GM12878 (cell line): ENCODE results near the gene NTMT2. TPM values are rescaled to one million over a fixed set of nuclear protein-coding genes. Genes with fewer than 3 reads are reported as not detected.

Experiments used
- ATAC-seq: fragments of 200-7000 bp; cut with Tn5 transposase; 3 replicates; pipeline ENCODE4 v1.9.1; 2020; ENCODE audit warnings: mild to moderate bottlenecking, moderate library complexity
- BruUV-seq: library from RNA; stranded (reverse); fragments of 400-500 nt; replicated peaks from 2 replicates; lab custom pipeline; 2021; lab: Mats Ljungman, UMichigan
- CTCF ChIA-PET: fragments of 300-600 bp; sonication (Branson Sonifier 250); formaldehyde crosslinking; extraction: SDS; loops from one replicate; lab custom pipeline; 2021; ENCODE audit warnings: inconsistent platforms; lab: Yijun Ruan, JAX
- POLR2A ChIA-PET: fragments of 350-600 bp; formaldehyde crosslinking; extraction: SDS; loops from one replicate; lab custom pipeline; 2021; ENCODE audit warnings: inconsistent platforms; lab: Charles Lee
- RAD21 ChIA-PET: fragments of 300-600 bp; sonication (Branson Sonifier 250); formaldehyde crosslinking; loops from one replicate; lab custom pipeline; 2023; ENCODE audit warnings: antibody characterized with exemption; ENCODE audit not compliant: unreplicated experiment; lab: Charles Lee
- SMC1A ChIA-PET: fragments of 300-600 bp; sonication (Branson Sonifier 250); formaldehyde crosslinking; loops from one replicate; lab custom pipeline; 2023; ENCODE audit not compliant: unreplicated experiment, uncharacterized antibody; lab: Charles Lee
- DNase-seq: peaks from one replicate; pipeline ENCODE4 v3.0.0-alpha.2; 2011; ENCODE audit warnings: low read depth, low spot score
- FAIRE-seq: peaks from 3 replicates; lab custom pipeline; 2011; peaks lifted over from hg19 to GRCh38; lab: Jason Lieb, UNC
- H2AFZ ChIP-seq: 2 replicates; pipeline ENCODE4 v1.6.0; 2011; ENCODE audit warnings: low read depth, low read length, control low read depth; ENCODE audit not compliant: control insufficient read depth
- H3K27ac ChIP-seq: 2 replicates; pipeline ENCODE4 v1.5.1; 2011; ENCODE audit warnings: control low read depth; ENCODE audit not compliant: control insufficient read depth, insufficient read depth
- H3K27me3 ChIP-seq, 2 experiments: replicated peaks in 1 of 2; 2 replicates each; pipeline versions ENCODE4 v1.6.0 to v1.6.1; 2011; ENCODE audit warnings: low read length in 1 of 2; ENCODE audit not compliant: control insufficient read depth in 2 of 2, insufficient read depth in 2 of 2
- H3K36me3 ChIP-seq, 2 experiments: 2 replicates each; pipeline ENCODE4 v1.5.1; 2011; ENCODE audit warnings: low read length in 1 of 2; ENCODE audit not compliant: control insufficient read depth in 2 of 2, insufficient read depth in 2 of 2
- H3K4me1 ChIP-seq: 2 replicates; pipeline ENCODE4 v1.6.1; 2011; ENCODE audit warnings: mild to moderate bottlenecking, low read length, moderate library complexity, mixed read lengths; ENCODE audit not compliant: control insufficient read depth, insufficient read depth
- H3K4me2 ChIP-seq: 2 replicates; pipeline ENCODE4 v1.6.0; 2011; ENCODE audit warnings: control low read depth; ENCODE audit not compliant: control insufficient read depth, insufficient read depth
- H3K4me3 ChIP-seq: fragments of 200-600 bp; sonication (generic); 2 replicates; pipeline ENCODE4 v1.5.1; 2016
- H3K79me2 ChIP-seq: 2 replicates; pipeline ENCODE4 v1.6.0; 2011; ENCODE audit warnings: low read length; ENCODE audit not compliant: control insufficient read depth, insufficient read depth
- H3K9ac ChIP-seq: 2 replicates; pipeline ENCODE4 v1.8.0; 2011; ENCODE audit warnings: low read length, control low read depth, mixed read lengths; ENCODE audit not compliant: control insufficient read depth, insufficient read depth
- H3K9me3 ChIP-seq: replicated peaks from 3 replicates; pipeline ENCODE4 v1.5.1; 2011; ENCODE audit warnings: mild to moderate bottlenecking, low read length; ENCODE audit not compliant: control insufficient read depth, insufficient read depth
- H4K20me1 ChIP-seq: 2 replicates; pipeline ENCODE4 v1.6.0; 2011; ENCODE audit not compliant: control insufficient read depth, insufficient read depth
- BHLHE40 ChIP-seq, 2 experiments: fragments of 450-650 bp in 1 of 2; IDR thresholded peaks; 2 replicates each; pipeline ENCODE4 v1.6.1; 2011 to 2017; ENCODE audit warnings: low read depth in 2 of 2, borderline replicate concordance in 1 of 2, improper control_type of control experiment in 1 of 2, low read length in 1 of 2, mild to moderate bottlenecking in 1 of 2
- CHD1 ChIP-seq: IDR thresholded peaks from 2 replicates; pipeline ENCODE4 v1.6.1; 2012; ENCODE audit warnings: low read depth, low read length, improper control_type of control experiment
- CHD2 ChIP-seq: IDR thresholded peaks from 2 replicates; pipeline ENCODE4 v1.6.1; 2011; ENCODE audit warnings: low read depth, low read length, improper control_type of control experiment, borderline replicate concordance
- DPF2 ChIP-seq: fragments of 450-650 bp; IDR thresholded peaks from 2 replicates; pipeline ENCODE4 v1.6.1; 2017; ENCODE audit warnings: mild to moderate bottlenecking
- E2F8 ChIP-seq: fragments of 450-650 bp; IDR thresholded peaks from 2 replicates; pipeline ENCODE4 v1.6.1; 2018; ENCODE audit warnings: mild to moderate bottlenecking, low read depth, moderate library complexity; ENCODE audit not compliant: partially characterized antibody
- EED ChIP-seq: sonication (generic); IDR thresholded peaks from 2 replicates; pipeline ENCODE4 v1.6.1; 2016; ENCODE audit warnings: antibody characterized with exemption, low read depth
- ELK1 ChIP-seq: IDR thresholded peaks from 2 replicates; pipeline ENCODE4 v1.6.1; 2012; ENCODE audit warnings: low read depth, low read length, improper control_type of control experiment
- ESRRA ChIP-seq: IDR thresholded peaks from 2 replicates; pipeline ENCODE4 v1.6.1; 2012; ENCODE audit warnings: mild to moderate bottlenecking, low read length, improper control_type of control experiment
- GABPA ChIP-seq: IDR thresholded peaks from 2 replicates; pipeline ENCODE4 v1.6.1; 2014; ENCODE audit warnings: antibody characterized with exemption, low read depth, mild to moderate bottlenecking, inconsistent platforms
- MTA2 ChIP-seq: fragments of 450-650 bp; IDR thresholded peaks from 2 replicates; pipeline ENCODE4 v1.6.1; 2016; ENCODE audit warnings: low read depth, mild to moderate bottlenecking, moderate library complexity
- MTA3 ChIP-seq: IDR thresholded peaks from 2 replicates; pipeline ENCODE4 v1.6.1; 2012; ENCODE audit warnings: low read length, inconsistent platforms, borderline replicate concordance
- PAX5 ChIP-seq: IDR thresholded peaks from 2 replicates; pipeline ENCODE4 v1.6.1; 2011; ENCODE audit warnings: low read depth, low read length, borderline replicate concordance
- POLR2A ChIP-seq: IDR thresholded peaks from 2 replicates; pipeline ENCODE4 v1.6.1; 2011; ENCODE audit warnings: low read depth, mild to moderate bottlenecking, low read length
- RCOR1 ChIP-seq: conservative IDR thresholded peaks from 2 replicates; pipeline ENCODE4 v1.6.1; 2012; ENCODE audit warnings: low read depth, low read length, improper control_type of control experiment
- RFX5 ChIP-seq: IDR thresholded peaks from 2 replicates; pipeline ENCODE4 v1.6.1; 2011; ENCODE audit warnings: low read depth, low read length, improper control_type of control experiment
- RUNX3 ChIP-seq: IDR thresholded peaks from 2 replicates; pipeline ENCODE4 v1.6.1; 2012; ENCODE audit warnings: low read length, inconsistent platforms
- SP1 ChIP-seq: IDR thresholded peaks from one replicate; pipeline ENCODE4 v1.6.1; 2011; ENCODE audit warnings: low read depth, low read length
- TARDBP ChIP-seq: IDR thresholded peaks from 2 replicates; pipeline ENCODE4 v1.6.1; 2016; ENCODE audit warnings: borderline replicate concordance
- YY1 ChIP-seq: IDR thresholded peaks from 2 replicates; pipeline ENCODE4 v1.6.1; 2011; ENCODE audit warnings: low read depth, mild to moderate bottlenecking, low read length
- WGBS: methylation state at CpG from one replicate; pipeline ENCODE4 v1.1.6; 2016; ENCODE audit warnings: low lambda C conversion rate; ENCODE audit not compliant: insufficient replicate concordance, insufficient coverage; ENCODE audit errors: missing lambda C conversion rate; 5-methylcytosine and 5-hydroxymethylcytosine counted together
- in situ Hi-C: fragments of 300-500 bp; cut with MboI; formaldehyde crosslinking; loops from 9 replicates; pipeline ENCODE4 v1.14.3; 2018; ENCODE audit warnings: mixed read lengths
- intact Hi-C: fragments of 100-400 bp; cut with micrococcal nuclease; formaldehyde crosslinking; loops from one replicate; pipeline ENCODE4 v1.14.2; 2022; ENCODE audit not compliant: unreplicated experiment
- polyA plus RNA-seq, 11 experiments: library from polyadenylated mRNA; depleted of rRNA in 4 of 11; unstranded in 6 of 11; stranded (reverse) in 5 of 11; fragments of >200 nt; fragmentation: Nextera tagmentation in 4 of 11; fragmentation: Illumina TruSeq in 1 of 11; extraction: Ambion mirVana in 4 of 11; extraction: Trizol in 1 of 11; gene quantifications; 1 replicate in 1 of 11; 2 replicates in 10 of 11; pipeline versions ENCODE4 v1.2.1 to v1.2.3, GENCODE V29; 2011 to 2016; ENCODE audit warnings: inconsistent platforms in 2 of 11, missing spikeins in 2 of 11, low read depth in 1 of 11
- total RNA-seq, 4 experiments: library from RNA; depleted of rRNA in 3 of 4; stranded (reverse); fragments of >200 nt in 3 of 4; fragmentation: Illumina TruSeq in 1 of 4; extraction: Trizol in 1 of 4; gene quantifications; 2 replicates each; pipeline versions ENCODE4 v1.2.1 to v1.2.3, GENCODE V29; 2013 to 2021

Gene NTMT2
- total and polyA plus RNA-seq, 10 of the 15 experiments (the other 5 are each of a cell fraction or from before 2014, with no cell fraction given), result not detected

GRCh38 chr1:170198090-170198489 is 52.3 kb downstream of the NTMT2 start:
- POLR2A ChIA-PET, result no interaction called here
- TF ChIP-seq ESRRA, result no peak
- no peak for TF ChIP-seq CHD2
- TF ChIP-seq SP1, result no peak
- no peak for TF ChIP-seq TARDBP
- no peak for TF ChIP-seq E2F8
- TF ChIP-seq MTA3, result no peak
- TF ChIP-seq YY1, result no peak
- no peak for TF ChIP-seq DPF2
- no peak for TF ChIP-seq RCOR1
- no peak for TF ChIP-seq PAX5
- no peak for TF ChIP-seq CHD1
- no peak for TF ChIP-seq POLR2A
- no peak for TF ChIP-seq RUNX3
- no peak for TF ChIP-seq MTA2
- no peak for TF ChIP-seq ELK1
- no peak for TF ChIP-seq GABPA
- TF ChIP-seq RFX5, result no peak
- TF ChIP-seq EED, result no peak
- no peak for TF ChIP-seq BHLHE40 (IDR thresholded peaks at IDR 0.05; ENCODE audit: borderline replicate concordance in 1 of 2, low read depth in 2 of 2, low read length in 1 of 2)
- RAD21 ChIA-PET, result no interaction called here
- no peak overlapping the region for H3K27ac ChIP-seq
- H3K36me3 ChIP-seq, result no peaks in the 10 kb centered on the region
- no peaks in the 10 kb centered on the region for H3K27me3 ChIP-seq
- no peak overlapping the region for H3K4me2 ChIP-seq
- no TSS peak for BruUV-seq
- no peak overlapping the region for H2AFZ ChIP-seq
- WGBS, result 0% methylated on average over 1 of the region's 1 CpG
- CTCF ChIA-PET, result no interaction called here
- H3K79me2 ChIP-seq, result no peaks in the 10 kb centered on the region
- in situ Hi-C loops (no loop called here), intact Hi-C loops (no loop called here)
- H3K9me3 ChIP-seq, result no peaks in the 10 kb centered on the region
- H3K4me3 ChIP-seq, result no peak overlapping the region
- no peak for FAIRE-seq
- ATAC-seq, result no peak
- no peak for DNase-seq
- H3K9ac ChIP-seq, result no peak overlapping the region
- no peaks in the 10 kb centered on the region for H3K4me1 ChIP-seq
- no peaks in the 10 kb centered on the region for H4K20me1 ChIP-seq
- SMC1A ChIA-PET, result no interaction called here
